H9 (cell line): ENCODE measurements around the gene SAXO1. TPM values are rescaled to one million over a fixed set of nuclear protein-coding genes. Genes with fewer than 3 reads are reported as not detected.

Experiments
- DNase-seq: peaks from one replicate; pipeline ENCODE4 v3.0.0-alpha.2; 2017
- H2AFZ ChIP-seq: one replicate; pipeline ENCODE4 v1.6.1; 2013; ENCODE audit warnings: mild to moderate bottlenecking, low read length, control low read depth, moderate library complexity
- H2AK5ac ChIP-seq: 2 replicates; pipeline ENCODE4 v1.6.1; 2013; ENCODE audit warnings: low read length, control low read depth, mixed read lengths; ENCODE audit not compliant: insufficient read length
- H2BK120ac ChIP-seq: one replicate; pipeline ENCODE4 v1.6.1; 2013; ENCODE audit warnings: low read depth, mild to moderate bottlenecking, low read length, control low read depth, inconsistent platforms; ENCODE audit not compliant: poor library complexity, severe bottlenecking
- H2BK12ac ChIP-seq: 2 replicates; pipeline ENCODE4 v1.6.1; 2013; ENCODE audit warnings: low read length, control low read depth, mixed read lengths, low read depth; ENCODE audit not compliant: insufficient read length
- H2BK15ac ChIP-seq: 2 replicates; pipeline ENCODE4 v1.6.1; 2013; ENCODE audit warnings: low read depth, low read length, control low read depth
- H2BK20ac ChIP-seq: one replicate; pipeline ENCODE4 v1.6.1; 2013; ENCODE audit warnings: low read depth, mild to moderate bottlenecking, low read length, control low read depth, inconsistent platforms; ENCODE audit not compliant: poor library complexity, severe bottlenecking
- H2BK5ac ChIP-seq: 2 replicates; pipeline ENCODE4 v1.6.1; 2013; ENCODE audit warnings: low read length, control low read depth, mixed read lengths; ENCODE audit not compliant: insufficient read length
- H3K14ac ChIP-seq: 2 replicates; pipeline ENCODE4 v1.6.1; 2013; ENCODE audit warnings: low read length, control low read depth; ENCODE audit not compliant: insufficient read depth
- H3K18ac ChIP-seq: 2 replicates; pipeline ENCODE4 v1.6.1; 2013; ENCODE audit warnings: low read depth, mild to moderate bottlenecking, mixed read lengths, low read length, control low read depth; ENCODE audit not compliant: insufficient read length
- H3K23ac ChIP-seq: 2 replicates; pipeline ENCODE4 v1.6.1; 2013; ENCODE audit warnings: low read length, control low read depth, mixed read lengths, low read depth; ENCODE audit not compliant: insufficient read length
- H3K23me2 ChIP-seq: 2 replicates; pipeline ENCODE4 v1.6.1; 2013; ENCODE audit warnings: low read depth, mild to moderate bottlenecking, mixed read lengths, low read length, control low read depth; ENCODE audit not compliant: insufficient read length, poor library complexity, severe bottlenecking
- H3K27ac ChIP-seq: 2 replicates; pipeline ENCODE4 v1.5.1; 2013; ENCODE audit warnings: low read length, control low read depth, mixed read lengths, low read depth; ENCODE audit not compliant: insufficient read length
- H3K27me3 ChIP-seq: 2 replicates; pipeline ENCODE4 v1.6.1; 2013; ENCODE audit warnings: low read length, control low read depth, inconsistent platforms; ENCODE audit not compliant: insufficient read depth
- H3K4ac ChIP-seq: 2 replicates; pipeline ENCODE4 v1.6.1; 2013; ENCODE audit warnings: low read depth, mild to moderate bottlenecking, control low read depth, inconsistent platforms, low read length, moderate library complexity
- H3K4me1 ChIP-seq: 2 replicates; pipeline ENCODE4 v1.6.1; 2013; ENCODE audit warnings: low read length, control low read depth, inconsistent platforms; ENCODE audit not compliant: insufficient read depth
- H3K4me2 ChIP-seq: 2 replicates; pipeline ENCODE4 v1.6.1; 2013; ENCODE audit warnings: low read length, control low read depth, mixed read lengths; ENCODE audit not compliant: insufficient read length, insufficient read depth
- H3K56ac ChIP-seq: 2 replicates; pipeline ENCODE4 v1.6.1; 2013; ENCODE audit warnings: low read depth, mild to moderate bottlenecking, mixed read lengths, low read length, control low read depth; ENCODE audit not compliant: insufficient read length
- H3K79me1 ChIP-seq: 2 replicates; pipeline ENCODE4 v1.6.1; 2013; ENCODE audit warnings: low read depth, mild to moderate bottlenecking, moderate library complexity, low read length, control low read depth, inconsistent platforms; ENCODE audit not compliant: insufficient read depth, poor library complexity, severe bottlenecking
- H3K79me2 ChIP-seq: 2 replicates; pipeline ENCODE4 v1.6.1; 2013; ENCODE audit warnings: low read length, control low read depth, inconsistent platforms; ENCODE audit not compliant: insufficient read depth
- H3K9ac ChIP-seq: 2 replicates; pipeline ENCODE4 v1.6.1; 2013; ENCODE audit warnings: low read length, control low read depth, mixed read lengths; ENCODE audit not compliant: insufficient read length; ENCODE audit errors: extremely low read depth
- H3K9me3 ChIP-seq: one replicate; pipeline ENCODE4 v1.6.1; 2013; ENCODE audit warnings: low read depth, low read length, inconsistent platforms; ENCODE audit not compliant: control insufficient read depth
- H3T11ph ChIP-seq: one replicate; pipeline ENCODE4 v1.6.1; 2013; ENCODE audit warnings: mild to moderate bottlenecking, low read length, control low read depth, inconsistent platforms
- H4K20me1 ChIP-seq: one replicate; pipeline ENCODE4 v1.6.1; 2013; ENCODE audit not compliant: control insufficient read depth, insufficient read length, insufficient read depth
- H4K5ac ChIP-seq: 2 replicates; pipeline ENCODE4 v1.6.1; 2013; ENCODE audit warnings: low read depth, mild to moderate bottlenecking, mixed read lengths, low read length, control low read depth; ENCODE audit not compliant: insufficient read length
- H4K8ac ChIP-seq: replicated peaks from 2 replicates; pipeline ENCODE4 v1.6.1; 2013; ENCODE audit warnings: low read length, control low read depth, mixed read lengths, low read depth; ENCODE audit not compliant: insufficient read length
- H4K91ac ChIP-seq: 2 replicates; pipeline ENCODE4 v1.6.1; 2013; ENCODE audit warnings: low read depth, mild to moderate bottlenecking, moderate library complexity, mixed read lengths, low read length, control low read depth; ENCODE audit not compliant: insufficient read length
- H3K27ac Mint-ChIP-seq, 3 experiments: 2 replicates in 2 of 3; 3 replicates in 1 of 3; pipeline ENCODE4 v1.8.0; 2020 to 2021; ENCODE audit warnings: mixed read lengths in 3 of 3, mild to moderate bottlenecking in 1 of 3, moderate library complexity in 1 of 3
- H3K27me3 Mint-ChIP-seq: 2 replicates; pipeline ENCODE4 v1.8.0; 2021; ENCODE audit warnings: low read depth, mild to moderate bottlenecking, moderate library complexity, mixed read lengths
- H3K36me3 Mint-ChIP-seq, 3 experiments: 2 replicates in 2 of 3; 3 replicates in 1 of 3; pipeline ENCODE4 v1.8.0; 2020 to 2021; ENCODE audit warnings: low read depth in 3 of 3, mixed read lengths in 3 of 3; ENCODE audit not compliant: insufficient read depth in 1 of 3
- H3K4me1 Mint-ChIP-seq, 2 experiments: 2 replicates each; pipeline ENCODE4 v1.8.0; 2020; ENCODE audit warnings: mixed read lengths in 2 of 2
- H3K4me3 Mint-ChIP-seq, 2 experiments: 2 replicates in 1 of 2; 3 replicates in 1 of 2; pipeline ENCODE4 v1.8.0; 2020 to 2021; ENCODE audit warnings: mild to moderate bottlenecking in 2 of 2, mixed read lengths in 2 of 2, moderate library complexity in 1 of 2
- H3K9me3 Mint-ChIP-seq, 2 experiments: 2 replicates in 1 of 2; 3 replicates in 1 of 2; pipeline ENCODE4 v1.8.0; 2020; ENCODE audit warnings: mild to moderate bottlenecking in 2 of 2, mixed read lengths in 2 of 2, moderate library complexity in 1 of 2
- WGBS: extraction: QIAGEN DNeasy Blood & Tissue Kit; methylation state at CpG from one replicate; pipeline ENCODE4 v1.1.7; 2013; ENCODE audit warnings: missing lambda C conversion rate, low lambda C conversion rate, mixed read lengths; ENCODE audit not compliant: insufficient read length; ENCODE audit errors: extremely low coverage; 5-methylcytosine and 5-hydroxymethylcytosine counted together
- total RNA-seq: library from RNA; stranded (reverse); gene quantifications from 2 replicates; pipeline ENCODE4 v1.2.1, GENCODE V29; 2021
- TF ChIP-seq, protein P1 (sequence below): fragments of 200-600 bp; sonication (generic); conservative IDR thresholded peaks from 3 replicates; pipeline ENCODE4 v1.8.0; 2021; ENCODE audit warnings: antibody characterized with exemption, mild to moderate bottlenecking

SAXO1 gene
- total RNA-seq, 1 experiment from 2014 or later, result 0.09 TPM

DNA sequence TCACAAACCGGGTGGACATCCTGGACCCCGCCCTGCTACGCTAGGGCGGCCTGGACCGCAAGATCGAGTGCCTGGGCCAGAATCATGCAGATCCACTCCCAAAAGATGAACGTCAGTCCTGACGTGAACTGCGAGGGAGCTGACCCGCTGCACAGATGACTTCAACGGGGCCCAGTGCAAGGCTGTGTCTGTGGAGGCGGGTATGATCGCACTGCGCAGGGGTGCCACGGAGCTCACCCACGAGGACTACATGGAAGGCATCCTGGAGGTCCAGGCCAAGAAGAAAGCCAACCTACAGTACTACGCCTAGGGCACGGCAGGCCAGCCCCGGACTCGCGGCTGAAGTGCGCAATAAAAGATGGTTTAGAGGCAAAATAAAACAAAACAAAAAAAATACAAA is 5.2 kb downstream of the SAXO1 start:
- H3K9me3 Mint-ChIP-seq, result no peaks in the 10 kb centered on the region
- H3K23me2 ChIP-seq, result no peaks in the 10 kb centered on the region
- no peak overlapping the region for H2AK5ac ChIP-seq
- no peaks in the 10 kb centered on the region for H3K79me1 ChIP-seq
- H3K36me3 Mint-ChIP-seq, result no peaks in the 10 kb centered on the region
- H3K4me1 Mint-ChIP-seq, result no peaks in the 10 kb centered on the region
- H3K4me1 ChIP-seq, result no peaks in the 10 kb centered on the region
- H3K14ac ChIP-seq, result no peak overlapping the region
- H2BK120ac ChIP-seq, result no peak overlapping the region
- H4K5ac ChIP-seq, result no peak overlapping the region
- no peak overlapping the region for H4K8ac ChIP-seq
- TF ChIP-seq, protein P1, sequence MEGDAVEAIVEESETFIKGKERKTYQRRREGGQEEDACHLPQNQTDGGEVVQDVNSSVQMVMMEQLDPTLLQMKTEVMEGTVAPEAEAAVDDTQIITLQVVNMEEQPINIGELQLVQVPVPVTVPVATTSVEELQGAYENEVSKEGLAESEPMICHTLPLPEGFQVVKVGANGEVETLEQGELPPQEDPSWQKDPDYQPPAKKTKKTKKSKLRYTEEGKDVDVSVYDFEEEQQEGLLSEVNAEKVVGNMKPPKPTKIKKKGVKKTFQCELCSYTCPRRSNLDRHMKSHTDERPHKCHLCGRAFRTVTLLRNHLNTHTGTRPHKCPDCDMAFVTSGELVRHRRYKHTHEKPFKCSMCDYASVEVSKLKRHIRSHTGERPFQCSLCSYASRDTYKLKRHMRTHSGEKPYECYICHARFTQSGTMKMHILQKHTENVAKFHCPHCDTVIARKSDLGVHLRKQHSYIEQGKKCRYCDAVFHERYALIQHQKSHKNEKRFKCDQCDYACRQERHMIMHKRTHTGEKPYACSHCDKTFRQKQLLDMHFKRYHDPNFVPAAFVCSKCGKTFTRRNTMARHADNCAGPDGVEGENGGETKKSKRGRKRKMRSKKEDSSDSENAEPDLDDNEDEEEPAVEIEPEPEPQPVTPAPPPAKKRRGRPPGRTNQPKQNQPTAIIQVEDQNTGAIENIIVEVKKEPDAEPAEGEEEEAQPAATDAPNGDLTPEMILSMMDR, result no peak
- no peak overlapping the region for H2BK5ac ChIP-seq
- H3T11ph ChIP-seq, result no peak overlapping the region
- no peak overlapping the region for H2BK15ac ChIP-seq
- no peak overlapping the region for H4K91ac ChIP-seq
- H2AFZ ChIP-seq, result no peak overlapping the region
- H3K27ac ChIP-seq, result no peak overlapping the region
- no peak overlapping the region for H3K56ac ChIP-seq
- no peak overlapping the region for H3K27ac Mint-ChIP-seq
- no peak overlapping the region for H3K9ac ChIP-seq
- no CpG with 5 or more reads among the region's 22 CpGs for WGBS
- H2BK12ac ChIP-seq, result no peak overlapping the region
- H3K4ac ChIP-seq, result no peak overlapping the region
- no peaks in the 10 kb centered on the region for H4K20me1 ChIP-seq
- no peak overlapping the region for H3K18ac ChIP-seq
- H3K27me3 Mint-ChIP-seq, result peaks cover 1% of the 10 kb centered on the region
- H3K4me2 ChIP-seq, result no peak overlapping the region
- no peak overlapping the region for H2BK20ac ChIP-seq
- no peak for DNase-seq
- H3K4me3 Mint-ChIP-seq, result no peak overlapping the region
- no peaks in the 10 kb centered on the region for H3K9me3 ChIP-seq
- H3K27me3 ChIP-seq, result no peaks in the 10 kb centered on the region
- H3K23ac ChIP-seq, result no peak overlapping the region
- no peaks in the 10 kb centered on the region for H3K79me2 ChIP-seq
